Measurements from ENCODE around the gene LMCD1.

LMCD1 gene

DNA sequence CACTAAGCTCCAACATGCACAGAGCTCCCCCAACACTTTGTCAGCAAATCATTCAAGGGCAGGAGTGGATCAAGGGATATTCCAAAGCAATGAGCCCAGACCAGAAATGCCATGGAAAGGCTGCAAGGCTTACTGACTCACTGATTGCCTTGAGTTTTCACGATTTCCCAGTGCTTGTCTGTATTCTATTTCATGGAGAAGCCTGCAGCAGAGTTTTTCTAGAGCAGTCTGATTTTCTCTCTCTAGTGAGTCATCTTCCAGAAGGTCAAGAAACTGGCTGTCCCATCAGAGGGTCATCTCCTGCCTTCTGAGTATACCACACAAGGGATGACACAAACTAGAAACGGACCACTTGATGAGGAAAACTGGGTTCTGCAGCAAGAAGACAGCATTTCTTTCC lies 16.5 kb downstream of the LMCD1 start:
- TF ChIP-seq, protein P1, sequence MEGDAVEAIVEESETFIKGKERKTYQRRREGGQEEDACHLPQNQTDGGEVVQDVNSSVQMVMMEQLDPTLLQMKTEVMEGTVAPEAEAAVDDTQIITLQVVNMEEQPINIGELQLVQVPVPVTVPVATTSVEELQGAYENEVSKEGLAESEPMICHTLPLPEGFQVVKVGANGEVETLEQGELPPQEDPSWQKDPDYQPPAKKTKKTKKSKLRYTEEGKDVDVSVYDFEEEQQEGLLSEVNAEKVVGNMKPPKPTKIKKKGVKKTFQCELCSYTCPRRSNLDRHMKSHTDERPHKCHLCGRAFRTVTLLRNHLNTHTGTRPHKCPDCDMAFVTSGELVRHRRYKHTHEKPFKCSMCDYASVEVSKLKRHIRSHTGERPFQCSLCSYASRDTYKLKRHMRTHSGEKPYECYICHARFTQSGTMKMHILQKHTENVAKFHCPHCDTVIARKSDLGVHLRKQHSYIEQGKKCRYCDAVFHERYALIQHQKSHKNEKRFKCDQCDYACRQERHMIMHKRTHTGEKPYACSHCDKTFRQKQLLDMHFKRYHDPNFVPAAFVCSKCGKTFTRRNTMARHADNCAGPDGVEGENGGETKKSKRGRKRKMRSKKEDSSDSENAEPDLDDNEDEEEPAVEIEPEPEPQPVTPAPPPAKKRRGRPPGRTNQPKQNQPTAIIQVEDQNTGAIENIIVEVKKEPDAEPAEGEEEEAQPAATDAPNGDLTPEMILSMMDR (IDR thresholded peaks at IDR 0.05; ENCODE audit: low read depth, low read length) = no peak
- DNase-seq (ENCODE audit: extremely low read depth, low read depth) = no peak

DNA sequence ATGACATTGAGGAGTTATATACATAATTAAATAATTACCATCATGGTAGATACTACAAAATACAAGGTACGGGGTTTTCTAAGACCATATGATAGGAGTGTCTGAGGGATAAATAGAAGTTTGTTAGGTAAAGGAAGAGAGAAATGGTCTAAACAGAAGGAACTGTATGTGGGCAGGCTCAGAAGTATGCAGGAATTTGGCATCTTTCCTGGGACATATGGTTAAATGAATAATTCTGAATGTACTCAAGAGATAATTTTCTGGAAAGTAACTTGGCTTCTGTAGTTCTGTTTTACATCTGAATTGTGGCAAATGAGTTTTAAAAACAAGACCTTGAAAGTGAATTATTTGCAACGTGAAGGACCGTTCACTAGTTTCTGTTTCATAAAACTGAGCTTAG lies 17.5 kb downstream of the LMCD1 start:
- TF ChIP-seq, protein P1 (IDR thresholded peaks at IDR 0.05; ENCODE audit: low read depth, low read length) = no peak
- no peak for DNase-seq (ENCODE audit: extremely low read depth, low read depth)

DNA sequence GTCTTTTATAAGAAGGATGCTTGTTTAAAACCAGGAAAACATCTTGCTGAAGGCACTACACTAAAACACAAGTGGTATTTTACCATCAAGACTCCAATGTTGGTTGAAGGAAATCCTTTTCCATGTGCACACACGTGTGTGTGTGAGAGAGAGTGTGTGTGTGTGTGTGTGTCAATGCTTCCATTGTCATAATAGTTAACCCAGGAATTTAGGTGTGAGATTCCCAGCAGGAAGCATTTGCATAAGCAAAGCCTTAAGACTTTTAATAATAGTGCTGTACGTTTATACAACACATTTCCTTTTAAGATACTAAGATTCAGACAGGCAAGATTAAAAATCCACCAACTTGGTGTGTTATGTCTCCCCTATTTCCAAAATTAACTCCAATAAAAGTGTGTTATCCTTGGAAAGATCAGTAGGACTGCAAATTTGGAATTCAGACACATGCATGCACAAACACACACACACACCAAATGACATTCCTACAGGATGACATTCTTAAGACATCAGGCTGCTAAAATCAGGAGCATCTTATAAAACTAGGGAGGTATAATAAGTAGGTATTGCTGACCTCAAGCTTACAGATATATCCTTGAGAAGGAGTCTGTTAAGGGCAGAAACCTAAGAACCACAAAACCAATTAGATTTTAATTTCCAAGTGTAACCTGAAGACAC lies 18.3 kb downstream of the LMCD1 start:
- TF ChIP-seq, protein P1 (IDR thresholded peaks at IDR 0.05; ENCODE audit: low read depth, low read length) = no peak
- no peak for DNase-seq (ENCODE audit: extremely low read depth, low read depth)

DNA sequence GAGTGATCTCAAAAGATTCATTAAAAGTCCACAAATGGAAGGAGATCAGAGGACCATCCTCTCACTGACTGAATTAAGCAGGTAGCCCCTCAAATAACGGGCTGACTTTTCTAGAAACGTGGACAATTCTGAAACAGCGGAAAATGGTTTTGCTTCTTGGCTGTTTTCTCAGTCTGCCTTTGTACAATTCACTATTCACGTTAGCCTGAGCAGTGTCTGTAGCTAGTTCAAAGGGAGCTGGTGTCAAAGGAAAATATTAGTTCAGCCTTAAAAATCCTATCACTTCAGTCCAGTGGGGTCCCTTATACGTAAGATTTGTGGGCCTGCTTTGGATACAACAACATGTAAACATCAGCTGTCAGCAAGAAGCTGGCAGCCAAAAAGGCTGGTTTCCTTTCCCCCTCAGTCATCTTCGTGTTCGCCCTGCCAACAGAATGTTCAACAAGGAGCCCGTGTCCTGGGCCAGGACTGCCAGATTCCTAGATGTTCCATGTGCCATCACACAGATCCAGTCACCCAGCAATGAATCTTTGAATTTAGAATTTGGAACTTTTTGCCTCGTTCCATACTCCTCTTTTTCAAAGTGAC lies 19.3 kb downstream of the LMCD1 start:
- TF ChIP-seq, protein P1 (IDR thresholded peaks at IDR 0.05; ENCODE audit: low read depth, low read length) = no peak
- no peak for DNase-seq (ENCODE audit: extremely low read depth, low read depth)

DNA sequence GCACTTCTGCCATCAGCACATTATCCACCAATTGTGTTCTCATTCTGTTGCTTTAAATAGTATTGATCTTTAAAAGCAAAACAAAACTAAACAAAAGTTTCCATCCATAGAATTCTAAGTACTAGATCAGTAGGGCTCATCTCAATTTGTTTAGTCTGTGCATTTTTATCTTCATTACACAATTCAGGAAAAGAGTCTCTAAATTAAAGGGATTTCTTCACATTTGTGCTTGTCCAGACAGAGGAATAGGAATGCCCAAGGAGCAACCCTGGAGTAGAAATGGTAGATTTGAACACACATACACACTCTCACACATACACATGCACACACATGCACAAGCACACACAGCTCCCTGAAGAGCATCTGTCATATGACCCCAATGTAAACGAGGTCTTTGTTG lies 21.4 kb downstream of the LMCD1 start:
- TF ChIP-seq, protein P1 (IDR thresholded peaks at IDR 0.05; ENCODE audit: low read depth, low read length) = no peak
- DNase-seq (ENCODE audit: extremely low read depth, low read depth) = no peak

DNA sequence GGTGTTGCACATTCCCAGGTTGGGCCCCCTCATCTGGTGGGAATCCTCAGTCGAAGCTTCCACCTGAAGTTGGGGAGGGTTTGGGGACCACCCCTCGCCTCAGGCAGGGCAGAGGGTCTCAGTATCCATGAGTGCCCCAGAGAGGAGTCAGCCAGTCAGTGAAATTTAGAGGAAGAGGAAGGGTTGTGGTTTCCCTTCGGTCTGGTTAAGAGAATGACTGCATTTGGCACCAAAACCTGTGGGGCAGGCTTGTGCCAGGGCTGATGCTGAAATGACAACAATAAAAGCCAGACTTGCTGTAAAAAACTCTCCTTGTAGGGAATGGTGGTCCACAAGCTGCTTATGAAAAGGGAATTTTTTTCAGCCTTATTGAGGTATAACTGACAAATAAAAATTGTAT lies 22.6 kb downstream of the LMCD1 start:
- TF ChIP-seq, protein P1 (IDR thresholded peaks at IDR 0.05; ENCODE audit: low read depth, low read length) = no peak
- DNase-seq (ENCODE audit: extremely low read depth, low read depth) = no peak

DNA sequence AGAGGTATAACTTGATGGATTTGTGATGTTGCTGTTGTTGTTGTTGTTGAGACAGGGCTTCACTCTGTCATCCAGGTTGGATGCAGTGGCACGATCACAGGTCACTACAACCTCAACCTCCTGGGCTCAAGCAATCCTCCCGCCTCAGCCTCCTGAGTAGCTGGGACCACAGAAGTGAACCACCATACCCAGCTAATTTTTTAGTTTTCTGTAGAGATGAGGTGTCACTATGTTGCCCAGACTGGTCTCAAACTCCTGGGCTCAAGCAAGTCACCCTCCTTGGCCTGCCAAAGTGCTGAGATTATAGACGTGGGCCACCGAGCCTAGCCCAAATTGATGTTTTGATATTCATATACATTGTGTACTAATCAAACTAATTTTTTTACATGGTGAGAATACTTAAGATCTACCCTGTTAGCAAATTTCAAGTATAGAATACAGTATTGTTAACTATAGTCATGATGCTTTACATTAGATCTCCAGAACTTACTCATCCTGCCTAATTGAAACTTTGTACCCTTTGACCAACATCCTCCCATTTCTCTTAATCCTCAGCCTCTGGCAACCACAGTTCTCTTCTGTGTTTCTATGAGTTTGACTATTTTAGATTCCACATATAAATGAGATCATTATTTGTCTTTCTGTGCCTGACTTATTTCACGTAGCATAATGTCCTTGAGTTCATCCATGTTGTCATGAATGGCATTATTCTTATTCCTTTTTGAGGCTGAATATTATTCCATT lies 23.2 kb downstream of the LMCD1 start:
- no peak for DNase-seq (ENCODE audit: extremely low read depth, low read depth)
- TF ChIP-seq, protein P1 (IDR thresholded peaks at IDR 0.05; ENCODE audit: low read depth, low read length) = no peak

Measured in AG09319 (cell line).